Activated CD4-positive, alpha-beta T cell treated with anti-CD3 and anti-CD28 coated beads for 1 hour (primary cell): ENCODE measurements around the gene SLC1A2.

ENCODE experiments used
- DNase-seq: peaks from one replicate; pipeline ENCODE4 v3.0.0-alpha.2; 2020

The SLC1A2 gene

DNA sequence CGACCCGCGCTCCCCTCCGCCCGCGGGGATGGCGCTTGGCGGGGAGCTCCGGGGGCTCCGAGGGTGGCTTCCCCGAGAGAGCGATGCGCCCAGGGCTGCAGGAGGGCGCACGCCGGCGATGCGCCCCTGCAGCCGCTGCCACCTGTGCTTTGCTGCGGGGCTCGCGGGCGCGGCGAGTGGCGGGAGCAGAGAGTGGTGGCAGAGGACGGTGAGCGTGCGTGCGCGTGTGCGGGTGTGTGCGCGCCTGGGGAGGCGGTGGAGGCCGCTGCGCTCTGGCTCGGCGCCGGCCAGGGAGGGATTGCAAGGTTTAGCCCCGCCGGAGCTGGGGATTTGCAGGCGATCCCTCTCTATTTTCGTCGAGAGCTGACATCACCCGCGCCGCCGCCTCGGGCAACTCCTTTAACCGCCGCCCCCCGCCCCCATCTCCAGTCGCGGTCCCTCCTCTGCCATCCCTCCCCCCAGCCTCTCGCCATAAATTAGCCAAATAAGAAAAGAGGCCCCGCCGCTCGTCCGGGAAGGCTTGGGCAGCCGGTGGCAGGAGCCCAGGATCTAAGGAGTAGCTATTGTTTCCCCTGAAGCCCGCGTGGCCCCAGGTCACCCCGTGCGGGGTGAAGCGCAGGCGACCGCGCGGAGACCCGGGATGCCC lies at the start of gene SLC1A2:
SLC1A2 (minus strand) TSS at position 375 of the 646 bp plus-strand sequence. CDS start 592 bp downstream, outside the sequence.
- no peak for DNase-seq

DNA sequence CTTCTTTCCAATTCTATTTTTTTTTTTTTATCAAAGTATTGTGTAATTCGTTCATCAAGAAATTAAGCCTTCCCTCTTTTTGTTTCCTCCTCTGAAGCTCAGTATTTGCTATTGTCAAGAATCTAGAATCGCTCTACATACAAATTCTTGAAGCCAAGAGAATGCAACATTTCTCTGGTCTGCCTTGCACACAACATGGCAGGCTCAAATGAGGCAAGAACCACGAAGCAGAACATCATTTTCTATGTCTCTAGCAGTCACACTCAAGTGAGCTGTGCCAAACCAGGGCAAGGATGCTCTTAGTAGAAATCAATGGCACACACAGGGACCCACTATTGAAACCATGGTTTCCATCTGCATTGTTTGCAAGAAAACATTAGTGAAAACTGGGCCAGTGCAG lies 46.7 kb upstream of the SLC1A2 start:
- DNase-seq, result no peak

DNA sequence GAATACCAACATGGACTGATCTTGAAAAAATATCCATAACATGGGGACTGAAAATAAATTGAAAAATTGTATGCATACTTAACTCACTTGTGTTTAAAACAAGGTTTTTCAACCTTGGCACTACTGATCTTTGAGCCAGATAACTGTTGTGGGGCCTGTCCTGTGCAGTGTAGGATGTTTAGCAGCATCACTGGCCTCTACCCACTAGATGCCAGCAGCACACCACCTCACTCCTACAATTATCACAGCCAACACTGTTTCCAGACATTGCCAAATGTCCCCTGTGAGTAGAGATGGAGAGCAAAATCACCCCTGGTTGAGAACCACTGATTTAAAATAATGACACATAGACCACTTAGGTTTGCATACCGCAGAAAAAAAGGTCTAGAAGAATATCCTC lies 45.0 kb upstream of the SLC1A2 start:
- no peak for DNase-seq

DNA sequence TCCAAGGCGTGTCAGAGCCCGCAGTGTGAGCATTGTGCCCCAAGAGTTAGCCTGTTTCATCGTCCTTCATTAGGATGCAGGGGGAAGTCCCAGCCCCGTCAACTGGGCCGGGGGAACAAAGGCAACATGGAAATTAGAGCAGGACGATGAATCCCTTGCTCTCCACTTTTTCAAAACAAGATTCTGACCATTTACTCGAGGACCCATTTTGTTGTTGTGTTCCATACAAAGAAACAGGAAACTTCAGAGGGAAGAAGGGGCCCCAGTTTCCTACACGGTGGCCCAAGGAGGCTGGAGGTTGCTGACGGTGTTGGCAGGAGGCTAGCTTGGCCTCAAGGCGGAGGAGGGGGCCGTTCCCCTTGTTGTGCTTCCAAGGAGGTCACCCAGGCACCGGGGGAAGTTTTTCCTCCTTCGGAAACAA lies 44.0 kb upstream of the SLC1A2 start:
- DNase-seq, result no peak

DNA sequence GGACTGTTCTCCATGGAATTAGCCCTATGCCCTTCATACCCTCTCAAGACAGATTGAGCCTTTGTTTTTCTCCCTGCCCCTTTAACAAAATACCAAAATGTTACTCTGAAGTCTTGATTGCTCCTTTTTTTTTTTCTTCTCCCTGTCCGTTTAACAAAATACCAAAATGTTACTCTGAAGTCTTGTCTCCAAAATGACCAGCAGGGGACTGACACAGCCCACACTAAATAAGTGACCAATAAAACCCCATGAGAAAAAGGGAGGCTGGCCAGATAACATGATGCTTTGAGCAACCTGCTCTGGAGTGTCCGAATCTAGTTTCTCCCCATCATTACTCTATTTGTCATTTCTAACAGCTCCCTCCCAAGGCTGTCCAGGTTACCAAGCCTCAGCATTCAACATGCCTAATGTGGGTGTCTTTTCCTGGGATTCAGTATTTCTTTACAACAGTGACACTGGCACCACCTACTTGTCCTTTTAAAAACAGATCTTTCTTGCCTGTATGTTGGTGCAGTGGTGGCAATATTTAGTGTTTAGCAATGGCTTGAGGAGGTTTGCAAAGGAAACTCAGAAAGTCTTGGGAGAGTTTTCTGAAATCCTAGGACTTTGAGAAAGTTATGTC lies 42.7 kb upstream of the SLC1A2 start:
- no peak for DNase-seq

DNA sequence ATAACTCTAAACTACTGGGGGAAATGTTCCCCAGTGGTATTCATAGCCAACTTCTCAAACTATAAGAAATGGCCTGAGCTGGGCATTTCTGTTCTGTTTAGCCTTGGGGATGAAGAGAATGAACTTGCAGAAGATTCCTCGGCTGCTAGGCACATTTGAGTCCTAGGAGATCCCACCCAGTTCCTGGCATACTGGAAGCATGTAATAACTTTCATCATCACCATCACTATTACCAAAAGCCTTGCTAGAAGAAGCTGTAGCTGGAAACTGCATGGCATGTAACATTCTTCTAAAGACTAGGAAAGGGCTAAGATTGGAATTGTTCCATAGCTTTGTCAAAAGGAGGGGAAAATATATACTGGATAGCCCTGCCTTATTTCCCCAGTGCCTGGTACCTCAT lies 40.1 kb upstream of the SLC1A2 start:
- no peak for DNase-seq

DNA sequence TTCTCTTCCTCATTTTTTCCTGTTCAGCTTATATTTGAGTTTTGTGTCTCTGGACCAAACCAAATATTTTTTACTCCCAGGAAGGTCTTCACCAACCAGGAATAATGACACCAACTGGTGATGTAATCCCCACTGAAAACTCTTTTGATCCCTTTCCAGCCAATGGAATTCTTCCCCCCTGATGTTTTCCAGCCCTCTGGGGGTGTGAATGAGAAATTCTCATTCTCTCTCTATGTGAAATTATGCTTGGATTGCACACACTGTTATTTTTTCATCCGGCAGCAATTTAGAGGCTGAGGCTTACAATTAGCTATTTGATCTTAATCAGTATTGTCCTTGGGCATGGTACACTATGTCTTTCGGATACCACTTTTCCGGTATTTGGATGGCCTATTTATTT lies 39.5 kb upstream of the SLC1A2 start:
- no peak for DNase-seq

DNA sequence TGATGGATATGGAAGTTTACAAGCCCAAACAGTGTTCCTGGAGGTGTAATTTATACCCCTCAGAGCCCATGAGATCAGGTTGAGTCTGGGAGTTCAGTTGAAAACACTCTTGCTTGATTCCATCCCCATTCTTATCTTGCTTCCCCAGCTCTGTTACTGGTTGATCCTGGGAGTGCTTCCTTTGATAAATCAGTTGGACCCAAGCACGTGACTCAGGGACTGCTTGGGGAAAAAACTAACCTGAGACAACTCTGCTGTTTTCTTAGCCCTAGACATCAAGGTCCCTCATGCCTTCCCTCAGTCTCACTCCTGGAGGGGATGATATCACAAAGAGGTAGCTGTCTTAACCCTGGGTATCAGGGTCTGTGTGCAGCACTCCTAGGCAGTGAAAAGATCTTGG lies 35.0 kb upstream of the SLC1A2 start:
- no peak for DNase-seq

DNA sequence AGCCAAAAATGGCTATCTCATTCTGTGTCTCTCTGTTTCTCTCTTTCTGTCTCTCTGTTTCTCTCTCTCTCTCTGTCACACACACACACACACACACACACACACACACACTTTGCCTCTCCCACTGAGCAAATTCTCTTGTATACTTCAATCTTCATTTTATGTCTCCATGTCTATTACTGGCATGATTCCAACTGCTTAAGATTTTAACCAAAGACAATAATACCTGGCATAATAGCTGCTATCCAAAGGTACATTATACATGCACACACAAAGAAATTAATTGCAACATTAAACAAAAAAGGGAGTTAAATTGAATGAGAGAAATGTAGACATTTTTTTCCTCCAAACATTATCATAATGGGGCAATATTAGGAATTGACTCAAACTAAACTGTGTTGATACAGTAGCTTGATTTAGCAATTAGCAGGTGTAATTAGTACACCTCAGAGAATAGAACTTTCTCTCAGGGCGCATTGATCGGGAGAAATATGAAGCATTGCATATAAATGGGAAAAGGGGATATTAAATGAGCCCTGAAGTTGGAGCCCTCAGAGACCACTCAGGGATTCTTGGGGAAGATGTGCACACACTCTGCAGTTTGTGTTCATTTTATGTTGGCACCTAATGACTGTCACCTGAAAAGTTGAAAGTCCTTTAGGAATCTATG lies 17.4 kb upstream of the SLC1A2 start:
- DNase-seq, result no peak

DNA sequence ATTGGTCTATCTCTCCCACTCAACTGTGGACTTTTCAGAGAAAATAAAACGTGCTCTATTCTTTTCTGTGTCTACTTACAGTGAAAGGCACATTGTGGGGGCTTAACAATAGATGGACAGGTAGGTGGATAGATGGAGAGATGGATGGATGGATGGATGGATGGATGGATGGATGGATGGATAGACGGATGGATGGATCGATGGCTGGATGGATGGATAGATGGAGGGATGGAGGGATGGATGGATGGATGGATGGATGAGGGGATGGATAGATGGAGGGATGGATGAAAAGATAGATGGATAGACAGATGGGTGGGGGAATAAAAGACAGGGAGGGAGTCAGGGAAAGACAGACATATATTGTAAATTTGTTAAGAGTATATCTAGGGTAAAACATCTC lies 14.2 kb upstream of the SLC1A2 start:
- DNase-seq, result no peak

DNA sequence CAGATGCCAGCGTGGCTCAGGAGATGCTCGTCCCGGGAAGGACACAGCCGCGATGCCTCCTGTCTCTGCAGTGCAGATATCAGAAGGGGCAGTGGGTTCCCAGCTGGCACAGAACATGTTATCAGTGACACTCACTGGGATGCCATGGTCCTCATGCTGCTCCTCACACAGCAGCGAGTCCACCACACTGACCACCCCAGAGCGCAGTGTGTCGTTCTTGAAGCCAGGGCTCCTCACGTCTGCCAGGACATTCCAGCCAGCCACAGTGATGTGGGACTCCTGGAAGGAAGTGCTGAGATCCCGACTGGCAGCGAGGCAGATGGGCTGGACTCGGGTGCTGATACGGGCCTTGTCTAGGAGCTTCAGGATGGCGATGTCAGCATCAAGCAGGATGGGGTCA lies 13.1 kb upstream of the SLC1A2 start:
- no peak for DNase-seq

DNA sequence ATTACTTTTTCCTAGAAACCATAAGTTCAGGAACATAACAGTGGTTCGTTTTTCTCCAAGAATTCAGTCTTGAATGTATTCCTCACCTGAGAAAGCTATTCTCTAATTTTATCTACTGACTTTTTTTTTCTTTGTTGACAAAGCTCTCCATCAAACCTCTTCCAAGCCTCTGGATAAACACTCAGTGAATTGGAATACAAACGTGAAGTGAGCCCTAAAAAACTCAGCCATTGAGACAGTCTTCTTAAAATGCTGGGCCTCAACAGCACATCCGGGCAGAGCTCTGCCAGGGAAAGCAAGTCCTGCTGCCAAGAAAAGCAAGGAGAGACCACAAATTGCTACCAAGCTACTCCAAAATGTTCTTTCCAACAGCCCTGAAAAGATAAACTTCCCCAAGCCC lies 7.7 kb upstream of the SLC1A2 start:
- no peak for DNase-seq

DNA sequence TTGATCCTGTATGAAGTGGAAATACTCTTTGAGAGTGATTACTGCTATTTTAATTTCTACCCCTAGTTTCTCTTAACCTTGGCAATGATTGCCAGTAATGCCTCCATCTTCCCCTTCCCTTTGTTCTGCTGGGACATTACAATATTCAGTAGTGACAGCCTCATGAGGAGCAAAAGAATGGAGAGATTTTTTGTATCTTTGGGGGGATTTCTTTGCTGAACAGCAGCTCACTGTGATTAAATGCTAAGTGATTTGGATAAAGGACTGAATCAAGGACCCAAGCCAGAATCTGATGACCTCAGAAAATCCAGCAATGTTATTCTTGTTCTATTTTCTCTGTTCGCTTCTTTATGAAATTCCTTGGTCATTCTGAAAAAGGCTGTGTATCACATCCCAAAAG lies 7.0 kb upstream of the SLC1A2 start:
- DNase-seq, result no peak

DNA sequence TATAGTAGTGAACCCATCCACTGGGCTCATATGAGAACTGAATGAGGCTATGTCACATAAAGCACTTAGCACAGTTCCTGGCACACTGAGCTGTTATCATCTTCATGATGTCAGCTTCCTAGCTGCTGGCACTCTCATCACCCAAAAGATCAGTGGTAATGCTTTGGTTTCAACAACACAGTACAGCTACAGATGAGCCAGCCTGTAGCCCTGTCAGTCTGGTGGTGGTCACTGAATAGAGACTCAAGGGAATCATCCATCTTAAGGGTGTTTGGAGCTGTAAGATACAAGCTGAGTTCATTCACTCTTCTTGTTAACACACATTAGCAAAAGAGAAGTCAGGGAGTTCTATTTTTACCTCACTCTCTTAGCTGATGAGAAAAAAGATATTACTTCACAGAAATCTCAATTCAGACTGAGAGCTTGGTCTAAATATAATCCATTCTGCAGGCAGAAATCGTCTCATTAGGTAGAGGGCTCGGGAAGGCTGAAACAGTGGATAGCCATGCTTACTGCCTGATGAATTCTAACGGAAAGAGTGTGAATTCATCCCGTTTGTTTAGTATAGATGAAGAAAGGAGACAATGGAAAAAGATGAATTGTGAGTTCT lies 6.3 kb upstream of the SLC1A2 start:
- DNase-seq, result no peak

DNA sequence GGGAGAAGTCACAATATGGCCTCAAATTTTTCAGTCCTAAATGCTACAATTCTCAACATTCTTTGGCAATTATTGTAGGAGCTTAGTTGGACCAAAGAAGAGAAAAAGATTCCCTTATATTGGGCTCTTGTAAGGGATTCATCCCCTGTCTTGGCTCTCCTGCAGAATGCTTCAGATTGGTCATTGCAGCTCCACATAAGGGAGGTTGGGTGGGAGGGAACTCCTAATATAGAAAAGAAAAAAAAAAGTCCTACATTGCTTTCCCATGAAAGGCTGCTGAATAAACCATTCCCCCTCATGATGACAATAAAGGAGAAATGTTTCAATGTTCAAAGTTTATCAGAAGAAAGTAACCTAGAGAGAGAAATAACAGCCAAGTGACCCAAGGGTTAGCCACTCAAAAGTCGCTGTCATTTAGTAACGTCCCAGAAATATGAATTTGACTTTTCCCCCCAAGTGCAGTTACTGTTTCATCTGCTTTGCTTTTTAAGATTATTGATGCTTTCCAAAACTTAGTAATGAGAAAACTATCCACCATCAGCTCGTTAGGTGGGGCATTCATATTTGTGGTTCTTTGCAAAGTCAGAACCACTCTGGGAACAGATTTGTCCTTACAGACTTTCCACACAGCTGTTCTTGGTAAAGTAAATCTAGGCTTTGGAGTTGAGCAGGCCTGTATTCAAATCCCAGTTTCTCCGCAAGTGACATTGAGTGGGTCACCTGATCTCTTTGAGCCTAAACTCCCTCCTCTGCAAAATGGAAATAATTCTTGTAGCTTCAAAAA lies 5.0 kb upstream of the SLC1A2 start:
- no peak for DNase-seq

DNA sequence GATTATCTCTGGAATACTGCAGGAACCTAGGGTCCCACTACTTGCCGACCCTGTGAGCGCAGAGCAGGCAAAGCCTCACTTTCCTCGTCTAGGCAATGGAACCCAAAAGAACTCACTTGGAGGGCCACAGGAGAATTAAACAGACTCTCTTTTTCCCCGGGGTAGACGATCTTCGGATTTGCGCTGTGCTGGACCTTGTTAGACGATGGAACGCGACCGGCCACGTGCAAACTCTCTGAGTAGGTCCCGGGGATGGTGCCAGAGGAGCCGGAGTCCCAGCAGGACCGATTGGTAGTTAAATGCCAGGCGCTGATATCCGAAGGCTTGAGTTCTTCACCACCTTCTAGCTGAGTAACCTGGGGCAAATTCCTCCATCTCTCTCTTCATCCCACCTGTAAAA lies 1.0 kb upstream of the SLC1A2 start:
- DNase-seq, result no peak

DNA sequence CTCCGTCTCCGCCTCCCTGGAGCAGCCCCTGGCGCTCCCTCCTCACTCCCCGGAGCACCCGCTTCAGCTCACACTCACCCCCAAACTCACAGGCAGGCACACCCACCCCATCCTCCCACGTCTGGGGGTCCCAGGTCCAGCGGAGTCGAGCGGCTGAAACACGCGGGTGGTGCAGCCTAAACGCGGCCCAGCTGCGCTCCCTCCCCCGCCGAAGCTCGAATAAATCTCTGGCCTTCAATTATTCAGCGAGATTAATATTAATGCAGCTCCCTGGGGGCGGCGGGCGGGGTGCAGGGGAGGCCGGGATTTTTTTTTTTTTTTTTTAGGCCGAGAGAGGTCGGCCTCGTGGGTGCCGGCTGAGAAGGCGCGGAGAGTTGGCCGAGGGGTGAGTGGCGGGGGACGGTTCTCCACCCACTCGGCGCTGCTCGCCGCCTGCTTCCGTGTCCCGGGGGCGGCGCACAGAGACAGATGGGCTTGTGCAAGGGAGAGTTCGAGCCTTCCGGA lies 524 bp upstream of the SLC1A2 start:
- DNase-seq, result no peak

DNA sequence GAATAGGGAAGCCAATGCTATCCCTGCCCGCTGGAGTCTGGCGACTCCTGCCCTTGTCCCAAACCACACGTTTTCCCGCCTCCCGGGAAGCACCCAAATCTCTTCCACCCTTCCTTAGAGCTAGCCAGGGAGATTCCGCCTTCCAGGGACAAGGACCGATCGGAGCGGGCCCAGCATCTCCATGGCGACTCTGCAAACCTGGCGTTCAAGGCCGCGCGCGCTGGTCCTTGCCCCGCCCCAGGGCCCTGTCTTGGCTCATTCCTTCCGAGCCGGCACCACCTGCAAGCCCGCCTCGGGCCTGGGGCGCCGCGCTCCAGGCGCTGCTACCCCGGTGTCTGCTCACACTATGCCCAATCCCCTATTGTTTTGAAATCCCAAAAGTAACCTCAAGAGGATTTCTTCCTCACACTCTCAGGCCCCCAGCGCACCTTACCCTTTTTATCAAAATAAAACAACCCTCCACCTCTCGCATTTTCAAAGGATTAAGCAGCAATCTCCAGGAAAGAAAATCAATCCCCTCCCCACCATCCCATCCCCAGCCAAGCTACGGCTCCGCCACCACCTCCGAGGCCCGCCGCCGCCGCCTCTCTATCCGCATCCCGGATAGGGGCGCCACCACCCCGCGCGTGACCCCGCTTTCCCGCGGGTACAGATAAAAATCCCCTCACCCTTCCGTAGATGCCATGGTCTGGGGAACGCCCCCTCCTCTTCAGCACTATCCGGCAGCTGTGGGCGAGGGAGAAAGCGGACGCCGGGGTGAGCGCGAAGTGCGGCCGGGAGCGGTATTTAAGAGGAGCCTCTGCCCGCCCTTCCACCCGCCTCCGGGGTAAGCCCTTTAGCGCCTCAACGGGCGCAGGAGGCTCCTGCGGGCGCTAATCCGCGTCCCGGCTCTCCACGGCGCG lies 825 bp downstream of the SLC1A2 start:
- DNase-seq, result no peak

DNA sequence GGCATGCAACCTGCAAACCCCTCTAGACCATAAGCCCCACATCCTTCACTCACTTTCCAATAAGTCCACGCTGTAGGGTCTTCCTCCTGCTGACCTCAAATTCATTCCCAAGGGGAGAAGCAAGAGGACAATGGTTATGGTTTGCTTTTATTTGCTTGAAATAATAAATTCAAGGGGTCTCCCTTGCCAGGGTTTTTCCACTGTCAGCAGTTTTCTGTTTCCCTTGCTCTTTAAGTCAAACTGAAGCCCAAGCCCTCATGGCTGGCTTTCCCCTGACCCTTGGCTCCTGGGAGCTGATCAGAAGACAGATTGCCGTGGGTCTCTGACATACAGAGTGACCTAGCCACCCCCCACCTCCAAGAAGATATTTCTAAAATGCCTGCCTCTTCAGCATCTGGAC lies 3.9 kb downstream of the SLC1A2 start:
- no peak for DNase-seq

DNA sequence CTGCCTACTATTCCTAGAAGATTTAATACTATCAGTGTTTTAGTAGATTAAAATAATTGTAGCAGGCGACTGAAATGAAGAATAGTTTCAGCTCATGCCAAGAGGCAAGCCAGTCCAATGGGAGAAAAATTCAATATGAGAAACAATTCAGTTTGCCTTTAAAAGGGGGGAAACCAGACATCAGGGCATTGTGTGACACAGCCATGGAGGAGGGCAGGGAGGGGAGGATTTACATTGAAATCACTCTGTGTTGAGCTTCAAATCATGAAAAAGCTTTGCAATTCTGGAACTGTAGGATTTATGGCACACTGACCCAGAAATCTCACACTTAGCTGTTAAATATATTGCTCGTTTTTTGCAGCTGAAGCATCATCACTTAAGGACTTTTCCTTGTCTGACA lies 4.6 kb downstream of the SLC1A2 start:
- DNase-seq, result no peak

DNA sequence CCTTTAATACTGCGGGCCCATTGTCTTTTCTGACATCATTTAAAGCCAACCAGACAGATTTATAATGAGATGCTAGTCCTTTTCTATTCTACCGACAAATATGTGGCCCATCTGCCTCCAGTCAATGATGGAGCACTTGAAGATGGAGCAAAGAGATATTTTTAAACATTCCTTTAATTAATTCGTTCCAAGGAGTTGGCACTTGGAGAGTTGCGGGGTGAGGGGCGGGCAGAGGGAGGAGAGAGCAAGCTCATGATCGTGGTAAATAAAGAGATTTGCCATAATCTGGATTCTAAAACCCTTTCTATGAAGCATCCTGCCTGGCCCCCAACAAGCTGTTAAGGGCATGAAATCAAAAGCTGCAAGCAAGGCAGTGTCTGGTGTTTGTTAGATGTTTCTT lies 5.0 kb downstream of the SLC1A2 start:
- no peak for DNase-seq

DNA sequence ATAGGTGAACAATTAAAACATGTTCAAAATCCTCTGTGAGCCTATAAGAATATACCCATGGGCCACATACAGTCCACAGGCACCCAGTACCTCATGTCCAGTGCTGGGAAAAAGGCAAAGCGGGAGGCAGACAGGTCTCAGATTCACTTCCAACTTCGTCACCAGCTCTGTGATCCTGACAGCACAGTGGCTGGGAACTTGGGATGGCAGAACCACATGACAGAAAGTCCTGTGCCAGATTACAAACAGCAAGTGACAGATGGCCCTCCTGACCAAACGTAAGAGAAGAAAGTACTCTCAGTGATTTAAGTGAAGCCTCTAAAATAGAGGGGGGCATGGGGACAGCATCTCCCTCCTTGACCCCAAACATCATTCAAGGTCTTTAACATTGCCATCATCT lies 5.8 kb downstream of the SLC1A2 start:
- DNase-seq, result no peak
